PC-9 (cell line): Measurements from ENCODE around the gene CD79B. TPM values are rescaled to one million over a fixed set of nuclear protein-coding genes. Genes with fewer than 3 reads are reported as not detected.

Source experiments
- BruUV-seq: library from RNA; stranded (reverse); fragments of 400-500 nt; replicated peaks from 2 replicates; lab custom pipeline; 2021; lab: Mats Ljungman, UMichigan
- CTCF ChIA-PET: fragments of 300-600 bp; sonication (Branson Sonifier 250); formaldehyde crosslinking; loops from one replicate; lab custom pipeline; 2022; ENCODE audit warnings: antibody characterized with exemption; lab: Charles Lee
- POLR2A ChIA-PET: fragments of 300-600 bp; sonication (Branson Sonifier 250); formaldehyde crosslinking; loops from one replicate; lab custom pipeline; 2022; ENCODE audit warnings: antibody characterized with exemption; ENCODE audit not compliant: unreplicated experiment; lab: Charles Lee
- DNase-seq, 2 experiments: peaks; one replicate each; pipeline versions ENCODE4 v3.0.0 to v3.0.0-alpha.2; 2015 to 2022; ENCODE audit warnings: mixed read lengths in 1 of 2
- H2AFZ ChIP-seq: fragments of 200-600 bp; sonication (generic); 2 replicates; pipeline ENCODE4 v1.8.1; 2017; ENCODE audit warnings: antibody characterized with exemption
- H3F3A ChIP-seq: fragments of 200-600 bp; sonication (generic); 2 replicates; pipeline ENCODE4 v1.8.1; 2017; ENCODE audit warnings: antibody characterized with exemption, mild to moderate bottlenecking, low read depth; ENCODE audit not compliant: insufficient read depth
- H3K27ac ChIP-seq: fragments of 200-600 bp; sonication (generic); 2 replicates; pipeline ENCODE4 v1.6.1; 2016; ENCODE audit warnings: mixed run types
- H3K27me3 ChIP-seq: fragments of 200-600 bp; sonication (generic); 2 replicates; pipeline ENCODE4 v1.6.1; 2016; ENCODE audit warnings: low read depth, mixed run types; ENCODE audit not compliant: insufficient read depth
- H3K36me3 ChIP-seq: fragments of 200-600 bp; sonication (generic); 2 replicates; pipeline ENCODE4 v1.6.1; 2016; ENCODE audit warnings: low read depth, mixed run types
- H3K4me1 ChIP-seq: fragments of 200-600 bp; sonication (generic); replicated peaks from 2 replicates; pipeline ENCODE4 v1.6.1; 2016; ENCODE audit warnings: mixed run types; ENCODE audit not compliant: insufficient read depth
- H3K4me2 ChIP-seq: fragments of 200-600 bp; sonication (generic); 2 replicates; pipeline ENCODE4 v1.6.1; 2017; ENCODE audit warnings: mixed run types
- H3K4me3 ChIP-seq: fragments of 200-600 bp; sonication (generic); 2 replicates; pipeline ENCODE4 v1.6.1; 2016; ENCODE audit warnings: mixed run types
- H3K79me2 ChIP-seq: fragments of 200-600 bp; sonication (generic); 2 replicates; pipeline ENCODE4 v1.6.1; 2017; ENCODE audit warnings: low read depth, mixed run types
- H3K9me2 ChIP-seq: fragments of 200-600 bp; sonication (generic); 2 replicates; pipeline ENCODE4 v1.8.1; 2017; ENCODE audit warnings: mild to moderate bottlenecking; ENCODE audit not compliant: insufficient read depth
- H3K9me3 ChIP-seq: fragments of 200-600 bp; sonication (generic); 2 replicates; pipeline ENCODE4 v1.8.1; 2016; ENCODE audit warnings: low read depth; ENCODE audit not compliant: insufficient read depth
- H4K20me1 ChIP-seq: fragments of 200-600 bp; sonication (generic); 2 replicates; pipeline ENCODE4 v1.8.1; 2017; ENCODE audit not compliant: insufficient read depth
- CTCF ChIP-seq: fragments of 200-600 bp; sonication (generic); conservative IDR thresholded peaks from 2 replicates; pipeline ENCODE4 v1.6.1; 2017; ENCODE audit warnings: mixed run types, antibody characterized with exemption, mild to moderate bottlenecking, moderate library complexity
- EZH2 ChIP-seq: fragments of 200-600 bp; sonication (generic); IDR thresholded peaks from 2 replicates; pipeline ENCODE4 v1.8.0; 2017; ENCODE audit warnings: antibody characterized with exemption, low read depth
- intact Hi-C: fragments of 100-400 bp; cut with micrococcal nuclease; formaldehyde crosslinking; loops from one replicate; pipeline ENCODE4 v1.10.0; 2022; ENCODE audit not compliant: unreplicated experiment
- total RNA-seq: library from RNA; stranded (reverse); gene quantifications from 2 replicates; pipeline ENCODE4 v1.2.3, GENCODE V29; 2021

CD79B gene
- total RNA-seq, 1 experiment from 2014 or later, result not detected

GRCh38 chr17:63941751-63942150 lies 9.6 kb upstream of the CD79B start:
- Histone ChIP-seq H3K9me3 (no peaks in the 10 kb centered on the region), H3K4me3 (no peak overlapping the region), H4K20me1 (no peaks in the 10 kb centered on the region), H3K9me2 (no peaks in the 10 kb centered on the region), H3K36me3 (no peaks in the 10 kb centered on the region), H3K79me2 (no peaks in the 10 kb centered on the region), H3K4me1 (no peaks in the 10 kb centered on the region), H2AFZ (no peak overlapping the region), H3K4me2 (no peak overlapping the region), H3F3A (no peaks in the 10 kb centered on the region), H3K27me3 (peaks cover 11% of the 10 kb centered on the region), H3K27ac (no peak overlapping the region)
- TF ChIP-seq CTCF (no peak), EZH2 (no peak)
- DNase-seq, result no peak
- POLR2A ChIA-PET, result no interaction called here
- CTCF ChIA-PET, result interaction anchor here (0.6 kb wide), 1 partner anchor 13 kb away, joined by 6 read pairs; no protein-coding TSS in a partner anchor
- intact Hi-C loops, result no loop called here
- no TSS peak for BruUV-seq

GRCh38 chr17:63941162-63941561 lies 9.0 kb upstream of the CD79B start:
- intact Hi-C loops, result no loop called here
- Histone ChIP-seq H3K27ac (no peak overlapping the region), H3K9me3 (no peaks in the 10 kb centered on the region), H3K4me3 (no peak overlapping the region), H3F3A (no peaks in the 10 kb centered on the region), H3K79me2 (no peaks in the 10 kb centered on the region), H3K4me2 (no peak overlapping the region), H3K36me3 (no peaks in the 10 kb centered on the region), H2AFZ (no peak overlapping the region), H3K9me2 (no peaks in the 10 kb centered on the region), H3K4me1 (no peaks in the 10 kb centered on the region), H4K20me1 (no peaks in the 10 kb centered on the region), H3K27me3 (peaks cover 11% of the 10 kb centered on the region)
- TF ChIP-seq CTCF, result no peak
- no peak for TF ChIP-seq EZH2
- POLR2A ChIA-PET, result no interaction called here
- no TSS peak for BruUV-seq
- CTCF ChIA-PET, result interaction anchor here (0.6 kb wide), 1 partner anchor 14 kb away, joined by 6 read pairs; no protein-coding TSS in a partner anchor
- DNase-seq, result no peak

GRCh38 chr17:63940584-63940983 lies 8.5 kb upstream of the CD79B start:
- Histone ChIP-seq H3K79me2 (no peaks in the 10 kb centered on the region), H4K20me1 (no peaks in the 10 kb centered on the region), H3K9me3 (no peaks in the 10 kb centered on the region), H3K27ac (no peak overlapping the region), H3K36me3 (no peaks in the 10 kb centered on the region), H3K4me3 (no peak overlapping the region), H3K27me3 (peaks cover 11% of the 10 kb centered on the region), H3K9me2 (no peaks in the 10 kb centered on the region), H3K4me1 (no peaks in the 10 kb centered on the region), H3F3A (no peaks in the 10 kb centered on the region), H3K4me2 (no peak overlapping the region), H2AFZ (no peak overlapping the region)
- no TSS peak for BruUV-seq
- TF ChIP-seq CTCF (no peak), EZH2 (no peak)
- DNase-seq, result no peak
- ChIA-PET CTCF (no interaction called here), POLR2A (no interaction called here)
- intact Hi-C loops, result no loop called here
